Testis (tissue), 5 donors: ENCODE results near the gene TPM4. TPM values are rescaled to one million over a fixed set of nuclear protein-coding genes. Genes with fewer than 3 reads are reported as not detected.
"Not testable (repeated sequence)": the region's sequence is repeated elsewhere in the genome, so short reads cannot be mapped to it uniquely, and the experiment has no call there.

Experiments used
- DNase-seq: peaks from one replicate; pipeline ENCODE4 v3.0.0-alpha.2; 2019
- H3K27ac ChIP-seq, 2 donors: fragments of 200-600 bp; sonication (generic); one replicate each; pipeline ENCODE4 v1.5.1; 2019
- H3K27me3 ChIP-seq: fragments of 200-600 bp; sonication (generic); one replicate; pipeline ENCODE4 v1.5.1; 2019
- H3K36me3 ChIP-seq: fragments of 200-600 bp; sonication (generic); one replicate; pipeline ENCODE4 v1.5.1; 2017; ENCODE audit warnings: low read depth; ENCODE audit errors: missing control alignments
- H3K4me1 ChIP-seq: fragments of 200-600 bp; sonication (generic); one replicate; pipeline ENCODE4 v1.5.1; 2019
- H3K4me3 ChIP-seq, 2 donors: fragments of 200-600 bp; sonication (generic); one replicate each; pipeline ENCODE4 v1.5.1; 2017 to 2019
- H3K9me3 ChIP-seq: fragments of 200-600 bp; sonication (generic); one replicate; pipeline ENCODE4 v1.5.1; 2017
- POLR2A ChIP-seq: fragments of 450-650 bp; IDR thresholded peaks from one replicate; pipeline ENCODE4 v1.6.1; 2017; ENCODE audit warnings: antibody characterized with exemption, mild to moderate bottlenecking, moderate library complexity
- WGBS, 2 donors: methylation state at CpG; one replicate each; pipeline ENCODE4 v1.1.5; 2018; 5-methylcytosine and 5-hydroxymethylcytosine counted together
- intact Hi-C: fragments of 100-400 bp; cut with DNase I; formaldehyde crosslinking; loops from one replicate; pipeline ENCODE4 v1.15.1; 2023; ENCODE audit warnings: low total_unique reads
- long read RNA-seq, 2 donors: transcript quantifications; one replicate each; lab custom pipeline, GENCODE V29; 2026
- polyA plus RNA-seq: library from polyadenylated mRNA; stranded (reverse); fragments of 350-450 nt; fragmentation: Illumina TruSeq; extraction: RNeasy Lipid Tissue Mini Kit (QIAGEN cat#74804); gene quantifications from one replicate; pipeline ENCODE4 v1.2.3, GENCODE V29; 2014; ENCODE audit warnings: low read depth, low replicate concordance; ENCODE audit not compliant: insufficient read depth
- total RNA-seq, 2 donors: library from RNA; depleted of rRNA; stranded (reverse); fragments of >200 nt; gene quantifications; one replicate each; pipeline ENCODE4 v1.2.3, GENCODE V29; 2016
- TF ChIP-seq, protein P1 (sequence below), 3 experiments: fragments of 450-650 bp in 2 of 3; fragments of 200-600 bp in 1 of 3; sonication (generic) in 1 of 3; IDR thresholded peaks; one replicate each; pipeline ENCODE4 v1.5.1; 2016 to 2019; ENCODE audit warnings: antibody characterized with exemption in 3 of 3, mild to moderate bottlenecking in 2 of 3, moderate library complexity in 1 of 3

Gene TPM4
- total RNA-seq (100 to 1,000 TPM; 212 to 271 TPM), polyA plus RNA-seq (227 TPM)
- long read RNA-seq, donor 1, transcript TPM4-201 (8 exons, 2,666 nt) = major isoform, 147 of 520 reads
- long read RNA-seq, donor 1, transcript TPM4-213 (1 exons, 2,672 nt) = minor isoform, 140 of 520 reads
- long read RNA-seq, donor 1, partial matches to known transcripts = 203 of 520 reads
- long read RNA-seq, donor 1, other reads (novel, unspliced or antisense) = 29 of 520 reads
- long read RNA-seq, donor 2, transcript TPM4-213 (1 exons, 2,672 nt) = major isoform, 128 of 333 reads
- long read RNA-seq, donor 2, transcript TPM4-201 (8 exons, 2,666 nt) = minor isoform, 117 of 333 reads
- long read RNA-seq, donor 2, partial matches to known transcripts = 63 of 333 reads
- long read RNA-seq, donor 2, other reads (novel, unspliced or antisense) = 23 of 333 reads

DNA sequence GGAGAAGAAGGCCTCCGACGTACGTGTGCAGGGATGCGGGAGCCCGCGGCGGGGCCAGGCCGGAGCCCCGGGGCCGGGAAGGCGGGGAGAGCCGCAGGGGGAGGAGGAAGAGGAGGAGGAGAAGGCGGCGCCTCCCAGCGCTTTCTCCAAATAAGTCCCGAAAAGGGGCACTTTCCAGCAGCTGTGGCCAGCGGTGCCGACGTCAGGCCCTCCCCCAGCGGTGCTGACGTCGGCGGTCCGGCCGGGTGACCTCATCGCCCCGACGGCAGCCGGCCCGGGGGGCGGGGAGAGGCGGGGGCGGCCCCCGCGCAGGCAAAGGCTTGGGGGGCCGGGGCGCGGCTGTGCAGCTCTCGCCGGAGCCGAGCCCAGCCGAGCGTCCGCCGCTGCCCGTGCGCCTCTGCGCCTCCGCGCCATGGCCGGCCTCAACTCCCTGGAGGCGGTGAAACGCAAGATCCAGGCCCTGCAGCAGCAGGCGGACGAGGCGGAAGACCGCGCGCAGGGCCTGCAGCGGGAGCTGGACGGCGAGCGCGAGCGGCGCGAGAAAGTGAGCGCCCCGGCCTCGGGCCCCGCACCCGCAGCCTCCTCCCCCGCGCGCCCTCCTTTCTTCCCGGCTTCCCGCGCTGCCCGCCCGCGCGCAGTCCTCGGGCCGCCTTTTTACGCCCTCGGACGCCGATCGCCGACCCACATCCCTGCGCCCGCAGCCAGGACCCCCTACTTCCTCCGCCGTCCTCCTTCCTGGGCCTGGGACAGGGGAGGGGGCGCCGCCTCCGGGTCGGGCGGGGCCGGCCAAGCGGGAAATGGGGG is at the start of gene TPM4:
TSS of gene TPM4 (plus strand) at position 342 of the 804 bp plus-strand sequence. CDS start at position 413, 71 bp downstream.
- Histone ChIP-seq H3K27me3 (no peaks in the 10 kb centered on the region), H3K27ac (peak within 1 kb of the TSS; percentile 100), H3K36me3 (no peaks in the 10 kb centered on the region), H3K4me3 (peak within 1 kb of the TSS; percentile 79 to 100), H3K4me1 (peaks cover 37% of the 10 kb centered on the region), H3K9me3 (no peaks in the 10 kb centered on the region)
- WGBS, 2 donors = 0 to 2% methylated on average over 21 to 84 of the region's 101 CpGs
- TF ChIP-seq POLR2A = peak; percentile 80
- TF ChIP-seq, protein P1, sequence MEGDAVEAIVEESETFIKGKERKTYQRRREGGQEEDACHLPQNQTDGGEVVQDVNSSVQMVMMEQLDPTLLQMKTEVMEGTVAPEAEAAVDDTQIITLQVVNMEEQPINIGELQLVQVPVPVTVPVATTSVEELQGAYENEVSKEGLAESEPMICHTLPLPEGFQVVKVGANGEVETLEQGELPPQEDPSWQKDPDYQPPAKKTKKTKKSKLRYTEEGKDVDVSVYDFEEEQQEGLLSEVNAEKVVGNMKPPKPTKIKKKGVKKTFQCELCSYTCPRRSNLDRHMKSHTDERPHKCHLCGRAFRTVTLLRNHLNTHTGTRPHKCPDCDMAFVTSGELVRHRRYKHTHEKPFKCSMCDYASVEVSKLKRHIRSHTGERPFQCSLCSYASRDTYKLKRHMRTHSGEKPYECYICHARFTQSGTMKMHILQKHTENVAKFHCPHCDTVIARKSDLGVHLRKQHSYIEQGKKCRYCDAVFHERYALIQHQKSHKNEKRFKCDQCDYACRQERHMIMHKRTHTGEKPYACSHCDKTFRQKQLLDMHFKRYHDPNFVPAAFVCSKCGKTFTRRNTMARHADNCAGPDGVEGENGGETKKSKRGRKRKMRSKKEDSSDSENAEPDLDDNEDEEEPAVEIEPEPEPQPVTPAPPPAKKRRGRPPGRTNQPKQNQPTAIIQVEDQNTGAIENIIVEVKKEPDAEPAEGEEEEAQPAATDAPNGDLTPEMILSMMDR (IDR thresholded peaks at IDR 0.05) = no peak
- intact Hi-C loops = no loop called here
- peak; percentile 95 for DNase-seq

DNA sequence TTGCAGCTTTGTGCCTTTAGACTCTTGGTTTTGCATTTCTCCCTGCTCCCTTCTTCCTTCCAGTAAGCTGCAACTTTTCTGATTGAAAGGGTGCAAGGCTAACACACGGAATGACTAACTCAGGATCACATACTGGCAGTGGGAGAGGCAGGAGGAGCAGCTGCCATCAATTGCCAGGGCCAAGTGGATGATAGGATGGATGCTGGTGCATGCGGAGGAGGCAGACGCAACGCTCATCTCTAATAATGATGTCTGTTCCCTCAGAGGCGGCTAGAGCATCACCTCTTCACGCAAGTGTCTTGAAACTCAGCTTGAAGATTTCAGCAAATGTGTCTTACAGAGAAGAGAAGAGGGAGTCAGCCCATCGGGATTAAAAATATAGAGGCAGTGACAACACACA is 49.5 kb upstream of the TPM4 start:
- no peaks in the 10 kb centered on the region for H3K9me3 ChIP-seq
- H3K27me3 ChIP-seq = no peaks in the 10 kb centered on the region
- 75 to 76% methylated on average over 7 of the region's 7 CpGs for WGBS, 2 donors
- no peak for DNase-seq
- H3K4me3 ChIP-seq = no peak overlapping the region
- TF ChIP-seq, protein P1 (IDR thresholded peaks at IDR 0.05) = no peak
- no peak for TF ChIP-seq POLR2A
- intact Hi-C loops = no loop called here
- no peak overlapping the region for H3K27ac ChIP-seq
- no peaks in the 10 kb centered on the region for H3K4me1 ChIP-seq
- H3K36me3 ChIP-seq = no peaks in the 10 kb centered on the region

DNA sequence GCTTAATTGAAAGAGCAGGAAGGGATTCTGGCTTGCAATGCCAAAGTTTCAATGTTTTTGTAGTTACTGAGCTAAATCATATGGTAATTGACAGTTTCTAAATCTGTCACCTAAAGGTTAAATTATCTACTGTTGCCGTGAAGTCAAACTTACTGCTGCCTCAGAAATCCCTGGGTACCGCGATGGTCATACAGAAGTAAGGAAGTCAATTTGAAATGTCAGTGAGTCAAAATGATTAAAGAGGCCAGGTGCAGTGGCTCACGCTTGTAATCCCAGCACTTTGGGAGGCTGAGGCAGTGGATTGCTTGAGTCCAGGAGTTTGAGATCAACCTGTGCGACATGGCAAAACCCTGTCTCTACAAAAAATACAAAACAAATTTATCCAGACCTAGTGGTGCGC is 48.8 kb upstream of the TPM4 start:
- TF ChIP-seq POLR2A = no peak
- TF ChIP-seq, protein P1 (IDR thresholded peaks at IDR 0.05) = no peak
- DNase-seq = no peak
- no peak overlapping the region for H3K4me3 ChIP-seq
- H3K27me3 ChIP-seq = no peaks in the 10 kb centered on the region
- no peak overlapping the region for H3K27ac ChIP-seq
- WGBS, 2 donors = 74 to 83% methylated on average over 6 of the region's 6 CpGs
- intact Hi-C loops = no loop called here
- no peaks in the 10 kb centered on the region for H3K9me3 ChIP-seq
- H3K4me1 ChIP-seq = no peaks in the 10 kb centered on the region
- H3K36me3 ChIP-seq = no peaks in the 10 kb centered on the region

DNA sequence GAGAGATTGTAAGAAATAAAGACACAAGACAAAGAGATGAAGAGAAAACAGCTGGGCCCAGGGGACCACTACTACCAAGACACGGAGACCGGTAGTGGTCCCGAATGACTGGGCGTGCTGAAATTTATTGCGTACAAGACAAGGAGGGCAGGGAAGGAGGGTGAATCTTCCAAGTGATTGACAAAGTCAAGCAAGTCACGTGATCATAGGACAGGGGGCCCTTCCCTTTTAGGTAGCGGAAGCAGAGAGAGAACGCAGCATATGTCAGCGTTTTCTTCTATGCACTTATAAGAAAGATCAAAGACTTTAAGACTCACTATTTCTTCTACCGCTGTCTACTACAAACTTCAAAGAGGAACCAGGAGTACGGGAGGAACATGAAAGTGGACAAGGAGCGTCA is 46.1 kb upstream of the TPM4 start:
- H3K9me3 ChIP-seq, H3K27me3 ChIP-seq, DNase-seq, H3K36me3 ChIP-seq, intact Hi-C loops, H3K4me1 ChIP-seq, H3K4me3 ChIP-seq, H3K27ac ChIP-seq: not testable (repeated sequence)
- 81 to 83% methylated on average over 12 of the region's 12 CpGs for WGBS, 2 donors
